ENCODE data around the gene GLI3.

GLI3 gene

GRCh38 chr7:41955893-41956675 is 280.9 kb downstream of the GLI3 start:
- TF ChIP-seq CTCF (conservative IDR thresholded peaks at IDR 0.05; ENCODE audit: low read depth, low read length) = no peak
- H3K4me3 ChIP-seq (ENCODE audit: low read depth, low read length) = no peak overlapping the region
- peak; percentile 99 for DNase-seq (ENCODE audit: low read depth)

GRCh38 chr7:41955451-41955850 is 281.6 kb downstream of the GLI3 start:
- TF ChIP-seq CTCF (conservative IDR thresholded peaks at IDR 0.05; ENCODE audit: low read depth, low read length) = no peak
- DNase-seq (ENCODE audit: low read depth) = no peak
- H3K4me3 ChIP-seq (ENCODE audit: low read depth, low read length) = no peak overlapping the region

- DNase-seq (ENCODE audit: low read depth) = no peak
- no peak overlapping the region for H3K4me3 ChIP-seq (ENCODE audit: low read depth, low read length)
- TF ChIP-seq CTCF (conservative IDR thresholded peaks at IDR 0.05; ENCODE audit: low read depth, low read length) = no peak
Measured at GRCh38 chr7:41954976-41955375, 282.0 kb downstream of the GLI3 start.

- DNase-seq (ENCODE audit: low read depth) = no peak
- no peak overlapping the region for H3K4me3 ChIP-seq (ENCODE audit: low read depth, low read length)
- no peak for TF ChIP-seq CTCF (conservative IDR thresholded peaks at IDR 0.05; ENCODE audit: low read depth, low read length)
Measured at GRCh38 chr7:41948503-41948902, 288.5 kb downstream of the GLI3 start.

GRCh38 chr7:41943094-41943577 is 293.9 kb downstream of the GLI3 start:
- TF ChIP-seq CTCF (conservative IDR thresholded peaks at IDR 0.05; ENCODE audit: low read depth, low read length) = peak; percentile 93
- peak overlapping the region; percentile 56 for H3K4me3 ChIP-seq (ENCODE audit: low read depth, low read length)
- DNase-seq (ENCODE audit: low read depth) = peak; percentile 90

GRCh38 chr7:41942468-41943093 is 294.4 kb downstream of the GLI3 start:
- H3K4me3 ChIP-seq (ENCODE audit: low read depth, low read length) = peak overlapping the region; percentile 56
- peak; percentile 92 for DNase-seq (ENCODE audit: low read depth)
- no peak for TF ChIP-seq CTCF (conservative IDR thresholded peaks at IDR 0.05; ENCODE audit: low read depth, low read length)

Data from choroid plexus epithelial cell (primary cell).